ENCODE data around the gene WDR20. TPM values are rescaled to one million over a fixed set of nuclear protein-coding genes. Genes with fewer than 3 reads are reported as not detected.

WDR20 gene, protein sequence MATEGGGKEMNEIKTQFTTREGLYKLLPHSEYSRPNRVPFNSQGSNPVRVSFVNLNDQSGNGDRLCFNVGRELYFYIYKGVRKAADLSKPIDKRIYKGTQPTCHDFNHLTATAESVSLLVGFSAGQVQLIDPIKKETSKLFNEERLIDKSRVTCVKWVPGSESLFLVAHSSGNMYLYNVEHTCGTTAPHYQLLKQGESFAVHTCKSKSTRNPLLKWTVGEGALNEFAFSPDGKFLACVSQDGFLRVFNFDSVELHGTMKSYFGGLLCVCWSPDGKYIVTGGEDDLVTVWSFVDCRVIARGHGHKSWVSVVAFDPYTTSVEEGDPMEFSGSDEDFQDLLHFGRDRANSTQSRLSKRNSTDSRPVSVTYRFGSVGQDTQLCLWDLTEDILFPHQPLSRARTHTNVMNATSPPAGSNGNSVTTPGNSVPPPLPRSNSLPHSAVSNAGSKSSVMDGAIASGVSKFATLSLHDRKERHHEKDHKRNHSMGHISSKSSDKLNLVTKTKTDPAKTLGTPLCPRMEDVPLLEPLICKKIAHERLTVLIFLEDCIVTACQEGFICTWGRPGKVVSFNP
- 10 to 100 TPM; 16.3 to 28.8 (median 20.6) TPM for total RNA-seq

DNA sequence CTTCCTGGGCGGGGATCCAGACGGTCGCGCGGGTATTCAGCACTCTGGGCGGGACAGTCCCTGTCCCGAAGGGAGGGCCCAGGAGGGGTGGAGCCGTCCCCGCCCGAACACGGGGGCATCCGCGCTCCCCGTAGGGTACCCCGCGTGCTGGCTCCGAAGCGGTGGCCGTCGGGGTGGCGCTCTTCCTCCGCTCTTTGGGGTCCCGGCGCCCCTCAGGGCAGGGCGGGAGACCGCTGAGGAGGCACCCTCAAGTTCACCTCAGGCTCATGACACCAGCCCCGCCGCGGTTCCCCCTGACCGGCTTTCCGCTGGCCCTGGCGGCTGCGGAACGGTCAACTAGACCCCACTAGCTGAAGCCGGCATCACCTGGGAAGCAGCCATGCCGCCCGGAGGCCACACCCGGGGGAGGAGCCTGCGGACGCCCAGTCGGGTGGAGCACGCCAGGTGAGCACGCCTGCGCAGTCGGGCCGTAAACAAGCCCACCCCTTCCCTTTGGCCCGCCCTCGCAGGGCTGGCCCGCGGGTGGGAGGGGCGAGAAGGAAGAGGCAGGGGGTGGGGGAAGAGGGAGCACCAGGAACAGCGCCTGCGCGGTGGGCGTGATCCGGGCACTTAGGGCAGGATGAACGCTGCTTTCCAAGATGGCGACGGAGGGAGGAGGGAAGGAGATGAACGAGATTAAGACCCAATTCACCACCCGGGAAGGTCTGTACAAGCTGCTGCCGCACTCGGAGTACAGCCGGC is at the start of gene WDR20:
Gene WDR20, plus strand, starts transcription at position 612 of the 741 bp plus-strand sequence. Its CDS starts 27 bp downstream, at position 639.
- peak; percentile 100 for ATAC-seq (ENCODE audit: low FRiP score in 2 of 2)
- Histone ChIP-seq H3K27me3 (no peaks in the 10 kb centered on the region), H3K27ac (peak within 1 kb of the TSS; percentile 76 to 96 (median 95)), H3K4me3 (peak within 1 kb of the TSS; percentile 76 to 92 (median 88)), H3K4me1 (peaks cover 21 to 32% (median 22%) of the 10 kb centered on the region in 4 donors), H3K36me3 (no peaks in the 10 kb centered on the region), H3K9me3 (no peaks in the 10 kb centered on the region)
- DNase-seq = peak; percentile 99
- TF ChIP-seq POLR2AphosphoS5 (IDR thresholded peaks at IDR 0.05) = peak; percentile 70 to 90
- TF ChIP-seq EP300 (IDR thresholded peaks at IDR 0.05) = no peak
- peak in 3 of 4 donors; percentile 53 to 66 (median 57) for TF ChIP-seq POLR2A (IDR thresholded peaks at IDR 0.05)
- TF ChIP-seq, protein P1, sequence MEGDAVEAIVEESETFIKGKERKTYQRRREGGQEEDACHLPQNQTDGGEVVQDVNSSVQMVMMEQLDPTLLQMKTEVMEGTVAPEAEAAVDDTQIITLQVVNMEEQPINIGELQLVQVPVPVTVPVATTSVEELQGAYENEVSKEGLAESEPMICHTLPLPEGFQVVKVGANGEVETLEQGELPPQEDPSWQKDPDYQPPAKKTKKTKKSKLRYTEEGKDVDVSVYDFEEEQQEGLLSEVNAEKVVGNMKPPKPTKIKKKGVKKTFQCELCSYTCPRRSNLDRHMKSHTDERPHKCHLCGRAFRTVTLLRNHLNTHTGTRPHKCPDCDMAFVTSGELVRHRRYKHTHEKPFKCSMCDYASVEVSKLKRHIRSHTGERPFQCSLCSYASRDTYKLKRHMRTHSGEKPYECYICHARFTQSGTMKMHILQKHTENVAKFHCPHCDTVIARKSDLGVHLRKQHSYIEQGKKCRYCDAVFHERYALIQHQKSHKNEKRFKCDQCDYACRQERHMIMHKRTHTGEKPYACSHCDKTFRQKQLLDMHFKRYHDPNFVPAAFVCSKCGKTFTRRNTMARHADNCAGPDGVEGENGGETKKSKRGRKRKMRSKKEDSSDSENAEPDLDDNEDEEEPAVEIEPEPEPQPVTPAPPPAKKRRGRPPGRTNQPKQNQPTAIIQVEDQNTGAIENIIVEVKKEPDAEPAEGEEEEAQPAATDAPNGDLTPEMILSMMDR (IDR thresholded peaks at IDR 0.05) = no peak
- 0 to 1% methylated on average over 32 to 42 of the region's 64 CpGs for whole genome bisulfite sequencing, 2 donors

DNA sequence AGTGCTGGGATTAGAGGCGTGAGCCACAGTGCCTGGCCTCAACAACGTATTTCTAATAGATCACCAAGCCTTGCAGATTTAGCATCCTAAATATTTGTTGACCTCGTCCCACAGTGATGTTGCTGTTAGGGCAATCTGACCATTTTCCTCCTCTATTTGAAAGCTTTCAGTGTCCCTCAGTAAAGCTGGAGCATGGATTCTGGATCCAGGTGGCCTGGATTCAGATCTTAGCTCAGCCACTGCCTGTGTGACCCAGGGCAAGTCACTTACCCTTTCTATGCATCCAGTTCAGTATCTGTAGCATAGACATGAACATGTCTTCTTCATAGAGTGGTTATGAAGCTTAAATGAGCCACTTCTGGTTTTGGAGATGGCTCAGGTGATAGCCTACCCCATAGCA is 49.0 kb upstream of the WDR20 start:
- no peaks in the 10 kb centered on the region for H3K27me3 ChIP-seq
- 91 to 93% methylated on average over 3 of the region's 3 CpGs for WGBS, 2 donors
- H3K9me3 ChIP-seq = no peaks in the 10 kb centered on the region
- peaks cover 4 to 24% (median 14%) of the 10 kb centered on the region in 4 donors for H3K4me1 ChIP-seq
- H3K27ac ChIP-seq = no peak overlapping the region
- DNase-seq = no peak
- TF ChIP-seq POLR2AphosphoS5 (IDR thresholded peaks at IDR 0.05) (no peak), POLR2A (IDR thresholded peaks at IDR 0.05) (no peak), EP300 (IDR thresholded peaks at IDR 0.05) (no peak)
- TF ChIP-seq, protein P1 (IDR thresholded peaks at IDR 0.05) = no peak
- no peak overlapping the region for H3K4me3 ChIP-seq
- ATAC-seq (ENCODE audit: low FRiP score in 2 of 2) = no peak
- H3K36me3 ChIP-seq = peaks cover 0 to 2% (median 0%) of the 10 kb centered on the region in 4 donors

- Histone ChIP-seq H3K4me1 (peaks cover 3 to 22% (median 11%) of the 10 kb centered on the region in 4 donors), H3K27ac (no peak overlapping the region), H3K4me3 (no peak overlapping the region), H3K9me3 (no peaks in the 10 kb centered on the region), H3K27me3 (no peaks in the 10 kb centered on the region), H3K36me3 (no peaks in the 10 kb centered on the region)
- 91 to 95% methylated on average over 10 of the region's 10 CpGs for WGBS, 2 donors
- no peak for ATAC-seq (ENCODE audit: low FRiP score in 2 of 2)
- TF ChIP-seq POLR2AphosphoS5 (IDR thresholded peaks at IDR 0.05) (no peak), POLR2A (IDR thresholded peaks at IDR 0.05) (no peak), EP300 (IDR thresholded peaks at IDR 0.05) (no peak)
- TF ChIP-seq, protein P1 (IDR thresholded peaks at IDR 0.05) = no peak
- DNase-seq = no peak
These were observed 46.9 kb upstream of the WDR20 start for GRCh38 chr14:102092806-102093205.

DNA sequence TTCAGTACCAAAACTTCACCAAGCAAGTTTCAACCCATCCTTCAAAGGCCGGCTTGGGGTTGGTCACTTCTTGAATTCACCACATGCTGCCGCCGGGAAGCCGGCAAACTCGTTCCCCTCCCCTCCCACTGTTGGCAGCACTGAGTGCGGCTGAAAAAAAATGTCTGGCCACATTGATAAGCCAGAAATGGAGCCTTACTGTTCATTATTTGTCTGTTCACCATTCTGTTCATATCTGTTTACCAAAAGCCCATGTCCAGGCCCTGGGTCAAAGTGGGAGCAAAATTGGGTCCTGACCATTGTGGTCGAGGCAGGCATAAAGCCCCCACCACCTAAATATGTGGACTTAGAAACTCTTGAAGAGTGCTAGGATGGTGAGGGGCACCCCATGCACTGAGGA is 45.6 kb upstream of the WDR20 start:
- 66 to 73% methylated on average over 7 of the region's 7 CpGs for WGBS, 2 donors
- peaks cover 0 to 9% (median 2%) of the 10 kb centered on the region in 4 donors for H3K4me1 ChIP-seq
- H3K36me3 ChIP-seq = no peaks in the 10 kb centered on the region
- ATAC-seq (ENCODE audit: low FRiP score in 2 of 2) (no peak), DNase-seq (no peak)
- no peak for TF ChIP-seq POLR2AphosphoS5 (IDR thresholded peaks at IDR 0.05)
- TF ChIP-seq, protein P1 (IDR thresholded peaks at IDR 0.05) = no peak
- no peak for TF ChIP-seq POLR2A (IDR thresholded peaks at IDR 0.05)
- TF ChIP-seq EP300 (IDR thresholded peaks at IDR 0.05) = no peak
- H3K4me3 ChIP-seq = no peak overlapping the region
- no peaks in the 10 kb centered on the region for H3K27me3 ChIP-seq
- no peaks in the 10 kb centered on the region for H3K9me3 ChIP-seq
- no peak overlapping the region for H3K27ac ChIP-seq
